Urothelium cell line (cell line): ENCODE measurements around the gene SH3YL1.

Source experiments
- DNase-seq: peaks from one replicate; pipeline ENCODE4 v3.0.0; 2011; ENCODE audit warnings: low spot score, mixed read lengths
- FAIRE-seq: peaks from 2 replicates; lab custom pipeline; 2011; peaks lifted over from hg19 to GRCh38; lab: Jason Lieb, UNC

SH3YL1 gene

DNA sequence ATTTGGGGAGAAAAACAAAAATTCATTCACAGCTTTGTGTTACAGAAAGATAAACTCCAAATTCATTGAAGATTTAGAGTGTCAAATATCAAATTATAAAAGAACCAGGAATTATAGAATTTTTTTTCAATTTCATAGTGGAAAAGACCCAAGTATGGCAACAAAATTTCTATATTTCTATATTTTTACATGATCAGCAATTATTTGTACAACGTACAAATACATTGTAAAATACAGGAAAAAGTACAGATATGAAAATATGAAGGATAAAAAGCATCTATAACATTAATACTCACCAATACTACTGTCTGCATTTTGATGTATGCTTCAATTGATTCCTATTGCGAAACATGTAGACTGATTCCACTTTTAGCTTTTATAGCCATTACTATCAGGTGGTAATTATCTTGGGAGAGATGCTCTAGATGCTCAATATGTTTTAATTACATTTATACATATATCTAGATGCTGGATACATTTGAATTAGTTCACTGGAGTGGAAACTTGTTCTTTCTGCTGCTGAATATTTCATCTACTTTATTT lies 4.0 kb downstream of the SH3YL1 start:
- DNase-seq, result no peak
- FAIRE-seq, result no peak

DNA sequence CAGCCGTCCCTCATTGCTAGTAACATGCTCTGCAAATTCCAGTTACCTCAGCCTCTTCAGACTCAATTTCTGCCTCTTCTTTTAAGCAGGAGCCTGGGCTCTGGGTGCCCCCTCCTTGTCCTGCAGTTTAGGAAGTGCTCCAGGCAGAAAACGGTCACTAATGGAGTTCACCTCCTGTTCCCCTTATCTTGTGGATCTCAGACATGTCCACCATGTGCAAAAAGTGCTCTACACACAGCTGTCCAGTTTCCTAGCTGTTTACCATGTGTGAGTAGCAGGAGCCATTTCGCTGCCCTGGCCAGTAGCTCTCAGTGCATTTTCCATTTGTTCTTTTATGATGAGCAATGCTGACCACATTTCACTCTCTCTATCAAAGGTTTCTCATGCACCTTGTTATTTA lies 4.9 kb downstream of the SH3YL1 start:
- DNase-seq (no peak), FAIRE-seq (no peak)

DNA sequence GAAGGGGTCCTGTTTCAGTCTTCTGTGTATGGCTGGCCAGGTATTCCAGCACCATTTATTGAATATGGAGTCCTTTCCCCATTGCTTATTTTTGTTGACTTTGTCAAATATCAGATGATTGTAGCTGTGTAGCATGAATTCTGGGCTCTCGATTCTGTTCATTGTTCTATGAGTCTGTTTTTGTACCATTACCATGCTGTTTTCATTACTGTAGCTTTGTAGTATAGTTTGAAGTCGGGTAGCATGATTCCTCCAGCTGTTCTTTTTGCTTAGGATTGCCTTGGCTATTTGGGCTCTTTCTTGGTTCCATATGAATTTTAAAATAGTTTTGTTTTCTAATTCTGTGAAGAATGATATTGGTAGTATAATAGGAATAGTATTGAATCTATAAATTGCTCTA lies 6.0 kb downstream of the SH3YL1 start:
- FAIRE-seq (no peak), DNase-seq (no peak)

GRCh38 chr2:257429-257828 lies 6.4 kb downstream of the SH3YL1 start:
- no peak for FAIRE-seq
- DNase-seq, result no peak

GRCh38 chr2:256094-256493 lies 7.7 kb downstream of the SH3YL1 start:
- DNase-seq (no peak), FAIRE-seq (no peak)

- FAIRE-seq (no peak), DNase-seq (no peak)
Measured at GRCh38 chr2:255195-255594, 8.6 kb downstream of the SH3YL1 start.

GRCh38 chr2:254241-254640 lies 9.6 kb downstream of the SH3YL1 start:
- DNase-seq, result no peak
- FAIRE-seq, result no peak

DNA sequence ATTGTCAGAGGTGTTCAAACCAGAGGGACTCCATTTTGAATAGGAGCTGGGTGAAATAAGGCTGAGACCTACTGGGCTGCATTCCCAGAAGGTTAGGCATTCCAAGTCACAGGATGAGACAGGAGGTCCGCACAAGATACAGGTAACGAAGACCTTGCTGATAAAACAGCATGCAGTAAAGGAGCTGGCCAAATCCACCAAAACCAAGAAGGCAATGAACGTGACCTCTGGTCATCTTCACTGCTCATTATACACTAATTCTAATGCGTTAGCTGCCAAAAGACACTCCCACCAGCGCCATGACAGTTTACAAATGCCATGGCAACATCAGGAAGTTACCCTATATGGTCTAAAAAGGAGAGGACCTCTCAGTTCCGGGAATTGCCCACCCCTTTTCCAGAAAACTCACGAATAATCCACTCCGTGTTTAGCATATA lies 10.6 kb downstream of the SH3YL1 start:
- no peak for DNase-seq
- no peak for FAIRE-seq

DNA sequence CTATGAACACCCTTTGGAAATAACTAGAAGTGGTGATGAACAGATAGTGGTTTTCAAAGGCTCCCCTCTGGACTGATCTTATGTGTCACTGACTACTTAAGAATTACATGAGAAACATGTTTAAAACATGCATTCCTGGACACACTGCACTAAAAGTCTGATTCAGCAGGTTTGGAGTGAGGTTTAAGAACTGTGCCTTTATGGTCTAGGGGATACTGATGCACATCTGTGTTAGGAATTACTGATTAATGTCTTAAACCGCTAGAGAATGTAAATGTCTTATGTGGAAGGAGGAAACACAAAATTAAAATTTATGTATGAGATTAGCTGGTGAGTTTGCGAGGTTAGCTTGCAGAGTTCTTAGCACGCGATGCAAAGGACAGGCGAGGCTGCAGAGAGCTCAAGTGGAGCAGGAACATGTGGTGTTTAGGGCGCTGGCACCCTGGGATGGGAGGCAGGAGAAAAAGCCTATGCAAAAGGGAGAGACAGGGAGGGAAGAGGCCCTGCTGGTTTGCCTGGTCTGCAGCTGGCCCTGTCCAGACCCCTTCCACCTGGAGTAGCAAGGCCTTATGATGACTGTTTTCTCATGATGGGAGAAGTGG lies 11.7 kb downstream of the SH3YL1 start:
- DNase-seq, result no peak
- no peak for FAIRE-seq

DNA sequence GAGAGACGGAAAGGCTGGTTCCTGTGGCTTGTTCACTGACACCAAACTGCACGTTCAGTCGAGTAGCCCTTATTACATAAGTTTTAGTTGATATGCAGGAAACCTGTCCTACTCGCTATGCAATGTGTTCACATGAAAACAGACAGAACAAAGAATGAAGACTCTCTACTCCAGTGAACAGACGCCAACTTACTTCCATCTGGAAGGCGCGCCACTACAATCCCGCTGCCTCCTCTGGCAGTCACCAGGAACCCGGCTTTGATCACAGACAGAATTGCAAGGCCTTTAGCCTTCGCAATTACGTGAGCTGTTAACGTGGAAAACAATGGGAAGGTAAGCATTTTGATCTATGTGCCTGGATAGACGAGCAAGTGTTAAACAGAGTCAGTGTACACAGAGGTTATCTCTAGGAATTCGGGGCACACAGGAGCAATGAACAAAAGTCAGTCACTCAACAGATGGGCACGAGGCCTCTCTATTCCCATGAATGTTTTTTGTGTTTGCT lies 14.2 kb downstream of the SH3YL1 start:
- FAIRE-seq (no peak), DNase-seq (no peak)

DNA sequence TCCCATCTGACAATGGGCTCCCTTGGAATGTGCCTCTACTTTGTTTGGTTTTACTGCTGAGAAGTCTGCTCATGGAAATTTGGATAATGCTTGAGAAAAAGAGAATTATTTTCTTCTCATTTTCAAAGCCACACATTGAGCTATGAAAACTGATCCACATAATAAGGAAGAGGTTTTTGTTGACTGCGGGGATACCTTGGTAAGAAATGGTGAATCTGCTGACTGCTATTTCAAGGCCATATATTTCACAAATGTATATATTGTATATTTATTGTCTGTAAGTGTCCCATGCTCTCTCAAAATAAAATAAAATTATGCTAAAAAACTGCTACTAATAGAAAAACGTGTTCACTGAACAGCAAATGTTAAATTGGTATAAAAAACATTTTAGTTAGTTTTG lies 15.1 kb downstream of the SH3YL1 start:
- DNase-seq (no peak), FAIRE-seq (no peak)

DNA sequence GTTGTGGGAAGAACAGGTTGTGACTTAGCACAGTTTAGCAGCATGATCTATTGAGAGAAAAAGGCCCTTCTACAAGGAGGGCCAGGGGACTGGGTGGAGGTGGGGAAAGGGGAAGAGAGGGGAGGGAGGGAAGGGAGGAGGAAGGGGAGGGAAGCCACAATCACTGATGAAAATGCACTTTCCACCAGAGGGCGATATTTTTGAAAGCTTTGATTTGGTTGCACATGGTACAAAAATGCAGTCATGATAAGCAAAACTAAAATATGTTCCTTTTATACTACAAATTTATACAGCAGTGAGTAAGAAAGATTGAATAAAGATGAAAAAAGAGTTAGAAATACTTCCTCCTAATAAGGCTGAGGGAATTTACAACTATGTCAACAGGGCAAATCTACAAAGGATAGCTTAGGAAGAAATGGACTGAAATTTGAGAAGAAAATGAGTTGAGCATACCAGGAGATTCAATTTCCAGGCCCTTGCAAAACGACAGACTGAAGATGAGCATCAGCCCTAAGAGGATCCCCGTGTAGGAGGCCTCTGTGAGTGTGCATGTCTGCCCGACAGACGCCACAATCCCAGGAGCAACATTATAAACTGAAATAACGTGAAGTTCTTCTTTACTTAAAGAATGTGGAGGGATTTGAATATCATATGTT lies 17.2 kb downstream of the SH3YL1 start:
- DNase-seq, result peak; percentile 6

GRCh38 chr2:244547-244946 lies 19.3 kb downstream of the SH3YL1 start:
- FAIRE-seq (no peak), DNase-seq (no peak)

More for the DNA sequence above, 17.2 kb downstream of the SH3YL1 start:
- FAIRE-seq, result no peak

DNA sequence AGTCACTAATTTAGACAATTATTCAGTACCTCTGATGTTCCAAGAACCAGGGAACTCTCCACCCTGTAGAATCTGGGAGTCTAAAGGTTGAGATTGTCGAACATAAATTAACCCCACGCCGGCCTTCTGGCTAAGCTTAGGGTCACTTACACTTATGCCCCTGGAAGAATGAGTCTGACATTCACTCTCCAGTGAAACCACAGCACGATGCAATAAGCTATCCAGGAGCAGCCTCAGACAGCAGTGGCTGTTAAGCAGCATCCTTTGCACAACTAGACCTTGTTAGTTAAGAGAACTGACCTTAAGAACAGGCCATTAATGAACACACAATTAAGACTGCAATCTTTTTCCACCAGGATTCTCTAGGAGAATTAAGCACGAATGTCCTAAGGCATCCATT lies 25.0 kb downstream of the SH3YL1 start:
- FAIRE-seq, result no peak
- DNase-seq, result no peak

- DNase-seq, result no peak
- FAIRE-seq, result no peak
Measured at GRCh38 chr2:238431-238830, 25.4 kb downstream of the SH3YL1 start.

DNA sequence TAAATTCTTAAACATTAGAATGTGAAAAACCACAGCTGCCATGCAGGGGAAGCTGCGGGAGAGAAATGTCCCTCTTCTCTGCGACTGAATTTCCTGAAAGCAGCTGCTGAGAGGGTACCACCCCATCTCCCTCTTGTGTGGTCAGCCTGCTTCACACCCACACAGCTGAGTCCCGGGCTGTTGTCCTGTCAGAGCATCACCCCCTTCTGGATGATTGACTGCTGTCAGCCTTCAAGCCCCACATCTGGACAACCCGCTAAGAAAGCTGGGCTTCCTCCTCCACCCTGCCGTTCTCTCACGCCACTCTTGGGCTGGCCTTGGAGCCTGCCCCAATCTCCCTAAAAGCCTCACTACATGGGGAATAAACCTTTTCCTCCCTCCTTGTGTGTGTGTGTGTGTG lies 26.0 kb downstream of the SH3YL1 start:
- FAIRE-seq (no peak), DNase-seq (no peak)

GRCh38 chr2:236993-237539 lies 26.8 kb downstream of the SH3YL1 start:
- DNase-seq (no peak), FAIRE-seq (no peak)

DNA sequence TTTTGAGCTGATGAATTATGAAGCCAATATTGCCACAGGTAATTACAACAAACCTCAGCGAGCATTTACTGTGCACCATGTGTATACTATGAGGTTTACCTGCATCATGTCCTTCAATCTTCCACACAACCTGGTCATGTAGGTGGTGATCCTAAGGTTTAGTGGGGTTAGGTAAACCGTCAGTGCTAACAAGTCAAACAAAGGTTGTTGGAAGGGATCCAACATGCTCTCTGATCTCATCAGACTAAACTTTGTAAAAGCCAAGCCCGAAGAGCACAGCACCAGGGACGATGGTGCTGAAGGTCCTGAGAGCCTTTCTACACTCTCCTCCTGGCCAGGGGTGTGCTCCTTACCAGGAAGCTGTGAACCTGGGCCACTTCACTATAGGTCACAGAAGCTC lies 29.4 kb downstream of the SH3YL1 start:
- DNase-seq (no peak), FAIRE-seq (no peak)

GRCh38 chr2:233030-233429 lies 30.8 kb downstream of the SH3YL1 start:
- DNase-seq, result no peak
- FAIRE-seq, result no peak

DNA sequence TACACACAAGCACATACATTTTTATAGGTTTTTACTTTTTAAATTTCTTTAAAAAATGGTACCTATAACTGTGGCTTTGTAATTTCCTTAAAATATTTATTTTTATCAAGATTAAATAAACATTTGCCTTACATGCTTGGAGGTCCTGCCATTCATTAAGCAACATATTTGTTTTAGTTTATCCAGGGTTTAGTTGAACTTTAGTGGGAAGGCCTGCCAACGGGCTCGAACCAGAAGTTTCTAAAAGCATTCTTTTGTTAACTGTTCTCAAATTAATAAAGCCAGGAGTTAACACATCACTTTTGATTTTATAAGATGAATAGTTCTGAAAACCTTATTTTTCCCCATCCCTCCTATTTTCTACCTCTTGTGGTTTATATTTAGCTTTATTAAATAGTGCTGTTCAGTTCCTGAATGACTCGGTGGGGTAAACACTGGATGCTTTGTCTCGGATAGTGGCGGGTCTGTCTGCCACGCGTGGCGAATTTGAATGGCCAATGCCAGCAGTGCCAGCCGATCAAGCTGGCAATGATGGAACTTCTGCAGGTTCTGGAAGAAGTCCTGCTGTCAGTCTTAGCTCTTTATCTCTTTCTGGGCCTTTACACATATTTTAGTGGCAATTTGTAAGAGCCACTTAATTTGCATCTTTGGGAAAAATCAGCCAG lies 32.2 kb downstream of the SH3YL1 start:
- no peak for DNase-seq
- FAIRE-seq, result no peak

DNA sequence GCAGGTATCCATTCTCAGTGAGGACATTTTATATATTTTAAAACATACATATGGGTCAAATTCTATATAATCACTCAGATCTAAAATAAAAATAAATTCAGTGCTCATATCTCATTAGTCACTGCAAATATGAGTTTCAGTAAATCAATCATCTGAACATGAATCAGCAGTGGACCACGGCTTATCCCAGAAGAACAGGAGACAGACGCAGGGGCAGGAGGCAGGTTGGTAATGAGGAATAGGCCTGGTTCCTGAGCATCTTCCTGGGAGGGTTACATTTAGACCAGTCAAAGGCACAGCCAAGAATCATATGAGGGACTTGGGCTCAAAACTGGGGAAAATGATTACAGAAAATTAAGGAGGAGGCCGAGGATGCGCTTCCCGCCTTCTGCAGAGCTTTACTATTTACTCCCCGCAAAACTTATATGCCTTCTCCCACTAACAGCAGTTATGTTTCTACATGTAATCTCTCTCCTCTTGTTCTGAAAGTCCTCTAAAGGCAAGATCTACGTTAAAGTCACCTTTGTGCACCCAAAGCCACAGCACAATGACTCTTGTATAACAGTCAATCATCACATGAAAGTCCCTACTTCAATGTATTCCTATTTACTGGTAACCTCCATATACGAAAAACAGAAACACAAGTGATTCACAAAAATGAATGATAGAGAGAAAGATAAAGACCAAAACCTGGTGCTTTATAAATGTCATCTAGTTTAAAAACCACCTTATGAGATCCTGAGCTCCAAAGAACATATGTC lies 35.1 kb downstream of the SH3YL1 start:
- FAIRE-seq (no peak), DNase-seq (no peak)
